ENCODE data around the gene P3R3URF.

- no peak for TF ChIP-seq POLR2A (IDR thresholded peaks at IDR 0.05; ENCODE audit: low read depth, low read length)
- TF ChIP-seq SPI1 (IDR thresholded peaks at IDR 0.05; ENCODE audit: low read depth, low read length): no peak
Observed at GRCh38 chr1:46171351-46171750, 4.9 kb downstream of the P3R3URF start.

Data from GM12891 (cell line).